HFFc6 (cell line): ENCODE data around the gene BMPR1B. TPM values are rescaled to one million over a fixed set of nuclear protein-coding genes. Genes with fewer than 3 reads are reported as not detected.

Source experiments
- DNase-seq: peaks from one replicate; pipeline ENCODE4 v3.0.0-alpha.2; 2018
- H3K27ac Mint-ChIP-seq: 2 replicates; pipeline ENCODE4 v1.8.0; 2020; ENCODE audit warnings: mild to moderate bottlenecking, mixed read lengths
- H3K27me3 Mint-ChIP-seq: 2 replicates; pipeline ENCODE4 v1.8.0; 2021; ENCODE audit warnings: mild to moderate bottlenecking, moderate library complexity, mixed read lengths; ENCODE audit not compliant: insufficient read depth
- H3K36me3 Mint-ChIP-seq: 2 replicates; pipeline ENCODE4 v1.8.0; 2021; ENCODE audit warnings: low read depth, mixed read lengths
- H3K4me1 Mint-ChIP-seq: 2 replicates; pipeline ENCODE4 v1.8.0; 2020; ENCODE audit warnings: low read depth, mixed read lengths
- H3K4me3 Mint-ChIP-seq: 2 replicates; pipeline ENCODE4 v1.8.0; 2020; ENCODE audit warnings: mild to moderate bottlenecking, moderate library complexity, mixed read lengths
- H3K9me3 Mint-ChIP-seq: 2 replicates; pipeline ENCODE4 v1.8.0; 2020; ENCODE audit warnings: mild to moderate bottlenecking, mixed read lengths
- CTCF ChIP-seq: fragments of 200-600 bp; sonication (generic); IDR thresholded peaks from 2 replicates; pipeline ENCODE4 v1.5.0; 2021; ENCODE audit warnings: antibody characterized with exemption, mild to moderate bottlenecking
- total RNA-seq, 6 experiments: library from RNA; stranded (reverse); fragmentation: NEBNext Ultra II Directional; extraction: Animal tissue kit (Norgen Biotek cat#: 25700); gene quantifications; 2 replicates in 1 of 6; 3 replicates in 5 of 6; pipeline ENCODE4 v1.2.3, GENCODE V29; 2021

Gene BMPR1B
- total RNA-seq, 6 experiments from 2014 or later: not detected

GRCh38 chr4:95141361-95141760 is 383.6 kb downstream of the BMPR1B start:
- Mint-ChIP-seq H3K27me3 (peaks cover 9% of the 10 kb centered on the region), H3K4me3 (no peak overlapping the region), H3K36me3 (no peaks in the 10 kb centered on the region), H3K27ac (no peak overlapping the region), H3K4me1 (no peaks in the 10 kb centered on the region), H3K9me3 (no peaks in the 10 kb centered on the region; the same call in 1 of the 2 replicates)
- TF ChIP-seq CTCF: no peak
- DNase-seq: no peak

- H3K27ac Mint-ChIP-seq: no peak overlapping the region
- DNase-seq: no peak
- H3K27me3 Mint-ChIP-seq: peaks cover 8% of the 10 kb centered on the region
- no peaks in the 10 kb centered on the region; the same call in 1 of the 2 replicates for H3K9me3 Mint-ChIP-seq
- H3K4me3 Mint-ChIP-seq: no peak overlapping the region
- H3K36me3 Mint-ChIP-seq: no peaks in the 10 kb centered on the region
- TF ChIP-seq CTCF: no peak
- no peaks in the 10 kb centered on the region for H3K4me1 Mint-ChIP-seq
Measured at GRCh38 chr4:95142932-95143331, 385.2 kb downstream of the BMPR1B start.

- Mint-ChIP-seq H3K27me3 (peaks cover 5% of the 10 kb centered on the region), H3K9me3 (no peaks in the 10 kb centered on the region), H3K27ac (no peak overlapping the region), H3K4me3 (no peak overlapping the region), H3K36me3 (no peaks in the 10 kb centered on the region), H3K4me1 (peaks cover 5% of the 10 kb centered on the region)
- DNase-seq: no peak
- no peak for TF ChIP-seq CTCF
Measured at GRCh38 chr4:95151255-95151654, 393.5 kb downstream of the BMPR1B start.

GRCh38 chr4:95153182-95153581 is 395.4 kb downstream of the BMPR1B start:
- peaks cover 4% of the 10 kb centered on the region; the same call in 1 of the 2 replicates for H3K27me3 Mint-ChIP-seq
- no peak overlapping the region for H3K4me3 Mint-ChIP-seq
- H3K4me1 Mint-ChIP-seq: peaks cover 5% of the 10 kb centered on the region
- TF ChIP-seq CTCF: no peak
- H3K36me3 Mint-ChIP-seq: no peaks in the 10 kb centered on the region
- no peaks in the 10 kb centered on the region for H3K9me3 Mint-ChIP-seq
- H3K27ac Mint-ChIP-seq: no peak overlapping the region
- no peak for DNase-seq

- Mint-ChIP-seq H3K4me3 (no peak overlapping the region), H3K4me1 (peaks cover 5% of the 10 kb centered on the region), H3K27ac (no peak overlapping the region), H3K36me3 (no peaks in the 10 kb centered on the region), H3K9me3 (no peaks in the 10 kb centered on the region), H3K27me3 (peaks cover 12% of the 10 kb centered on the region)
- TF ChIP-seq CTCF: peak; percentile 84
- no peak for DNase-seq
Measured at GRCh38 chr4:95155759-95156451, 398.1 kb downstream of the BMPR1B start.
